Endothelial cell of umbilical vein (primary cell): ENCODE data around the gene TSPAN15. TPM values are rescaled to one million over a fixed set of nuclear protein-coding genes. Genes with fewer than 3 reads are reported as not detected.

ENCODE experiments used
- BruUV-seq: library from RNA; stranded (reverse); fragments of 400-500 nt; replicated peaks from 2 replicates; lab custom pipeline; 2021; lab: Mats Ljungman, UMichigan
- CTCF ChIA-PET: fragments of 300-600, 350-600 bp; sonication (Branson Sonifier 250); formaldehyde crosslinking; loops from one replicate; lab custom pipeline; 2021; ENCODE audit warnings: antibody characterized with exemption, inconsistent platforms; lab: Charles Lee
- POLR2A ChIA-PET: fragments of 300-600, 350-600 bp; sonication (Branson Sonifier 250); formaldehyde crosslinking; loops from one replicate; lab custom pipeline; 2021; ENCODE audit warnings: antibody characterized with exemption, inconsistent platforms; lab: Charles Lee
- DNase-seq: peaks from one replicate; pipeline ENCODE4 v3.0.0-alpha.2; 2011; ENCODE audit warnings: low read depth, low spot score
- FAIRE-seq: peaks from 2 replicates; lab custom pipeline; 2011; peaks lifted over from hg19 to GRCh38; lab: Jason Lieb, UNC
- H2AFZ ChIP-seq: 2 replicates; pipeline ENCODE4 v1.6.0; 2012; ENCODE audit warnings: low read depth, low read length, control low read depth, inconsistent platforms
- H3K27ac ChIP-seq: 2 replicates; pipeline ENCODE4 v1.5.1; 2011; ENCODE audit warnings: low read depth, mild to moderate bottlenecking, control low read depth, low read length, moderate library complexity; ENCODE audit not compliant: insufficient read depth
- H3K27me3 ChIP-seq, 2 experiments: 2 replicates each; pipeline versions ENCODE4 v1.6.0 to v1.6.1; 2011; ENCODE audit warnings: low read length in 2 of 2, mixed read lengths in 1 of 2; ENCODE audit not compliant: control insufficient read depth in 2 of 2, insufficient read depth in 2 of 2
- H3K36me3 ChIP-seq, 2 experiments: 2 replicates in 1 of 2; 3 replicates in 1 of 2; pipeline ENCODE4 v1.5.1; 2011; ENCODE audit warnings: low read length in 2 of 2, mild to moderate bottlenecking in 1 of 2, moderate library complexity in 1 of 2; ENCODE audit not compliant: control insufficient read depth in 2 of 2, insufficient read depth in 2 of 2; ENCODE audit errors: extremely low read depth in 1 of 2
- H3K4me1 ChIP-seq: 3 replicates; pipeline ENCODE4 v1.5.1; 2011; ENCODE audit warnings: mild to moderate bottlenecking, low read length; ENCODE audit not compliant: control insufficient read depth, insufficient read depth; ENCODE audit errors: extremely low read depth
- H3K4me2 ChIP-seq: 2 replicates; pipeline ENCODE4 v1.6.1; 2011; ENCODE audit warnings: low read length, control low read depth, mixed read lengths; ENCODE audit not compliant: insufficient read depth
- H3K4me3 ChIP-seq, 3 experiments: fragments of 200-600 bp in 1 of 3; sonication (generic), shearing (Covaris generic) in 1 of 3; replicated peaks in 1 of 3; 2 replicates each; pipeline ENCODE4 v1.5.1; 2011 to 2016; ENCODE audit warnings: control low read depth in 3 of 3, low read length in 3 of 3, mild to moderate bottlenecking in 2 of 3, inconsistent platforms in 1 of 3, low read depth in 1 of 3, moderate library complexity in 1 of 3; ENCODE audit not compliant: insufficient read depth in 1 of 3
- H3K79me2 ChIP-seq: 2 replicates; pipeline ENCODE4 v1.6.0; 2012; ENCODE audit warnings: low read length, inconsistent platforms; ENCODE audit not compliant: control insufficient read depth, insufficient read depth
- H3K9ac ChIP-seq: replicated peaks from 2 replicates; pipeline ENCODE3; 2011; ENCODE audit warnings: low read length, control low read depth; ENCODE audit not compliant: insufficient read depth; ENCODE audit errors: extremely low read depth
- H3K9me1 ChIP-seq: replicated peaks from 3 replicates; pipeline ENCODE4 v1.6.0; 2011; ENCODE audit warnings: mild to moderate bottlenecking, low read length; ENCODE audit not compliant: control insufficient read depth, insufficient read depth; ENCODE audit errors: extremely low read depth
- H3K9me3 ChIP-seq: replicated peaks from 2 replicates; pipeline ENCODE4 v1.5.1; 2012; ENCODE audit warnings: low read length, inconsistent platforms; ENCODE audit not compliant: control insufficient read depth, insufficient read depth
- H4K20me1 ChIP-seq: replicated peaks from 2 replicates; pipeline ENCODE3; 2011; ENCODE audit warnings: mild to moderate bottlenecking, low read length; ENCODE audit not compliant: control insufficient read depth, insufficient read depth; ENCODE audit errors: extremely low read depth
- EZH2 ChIP-seq: IDR thresholded peaks from 2 replicates; pipeline ENCODE4 v1.6.1; 2012; ENCODE audit warnings: borderline replicate concordance, low read depth, mild to moderate bottlenecking, moderate library complexity, low read length, inconsistent platforms; ENCODE audit not compliant: severe bottlenecking
- FOS ChIP-seq: IDR thresholded peaks from 2 replicates; pipeline ENCODE4 v1.6.1; 2011; ENCODE audit warnings: mild to moderate bottlenecking, low read length, moderate library complexity, borderline replicate concordance; ENCODE audit not compliant: insufficient read depth
- GATA2 ChIP-seq: IDR thresholded peaks from 2 replicates; pipeline ENCODE4 v1.7.0; 2011; ENCODE audit warnings: low read depth, mild to moderate bottlenecking, moderate library complexity, mixed read lengths, low read length; ENCODE audit not compliant: insufficient read length, insufficient read depth
- JUN ChIP-seq: IDR thresholded peaks from 2 replicates; pipeline ENCODE4 v1.6.1; 2011; ENCODE audit warnings: borderline replicate concordance, low read depth; ENCODE audit not compliant: insufficient read length, insufficient read depth
- MYC ChIP-seq: IDR thresholded peaks from one replicate; pipeline ENCODE4 v1.6.1; 2011; ENCODE audit warnings: mild to moderate bottlenecking, low read depth, low read length
- POLR2A ChIP-seq: IDR thresholded peaks from 2 replicates; pipeline ENCODE4 v1.6.1; 2012; ENCODE audit warnings: low read depth, mild to moderate bottlenecking, control low read depth, low read length
- POLR2AphosphoS5 ChIP-seq: IDR thresholded peaks from 2 replicates; pipeline ENCODE4 v1.6.1; 2012; ENCODE audit warnings: low read depth, mild to moderate bottlenecking, control low read depth, low read length, moderate library complexity; ENCODE audit not compliant: insufficient read depth
- dilution Hi-C: fragments of 300-500 bp; cut with MboI; formaldehyde crosslinking; loops from one replicate; pipeline ENCODE4 v1.15.0; 2019; ENCODE audit warnings: low sequenced_read_pairs; ENCODE audit not compliant: extremely low pct_ligation_motif_present
- intact Hi-C: fragments of 100-400 bp; cut with micrococcal nuclease; formaldehyde crosslinking; loops from one replicate; pipeline ENCODE4 v1.10.0; 2022
- polyA plus RNA-seq, 4 experiments: library from polyadenylated mRNA; depleted of rRNA in 3 of 4; stranded (reverse) in 3 of 4; unstranded in 1 of 4; fragments of >200 nt; gene quantifications; 2 replicates each; pipeline versions ENCODE4 v1.2.1 to v1.2.3, GENCODE V29; 2011 to 2012; ENCODE audit warnings: missing spikeins in 1 of 4
- total RNA-seq: library from RNA; stranded (reverse); gene quantifications from 2 replicates; pipeline ENCODE4 v1.2.3, GENCODE V29; 2021
- TF ChIP-seq, protein P1 (sequence below), 2 donors: IDR thresholded peaks; 1 replicate in 1 of 2; 2 replicates in 1 of 2; pipeline ENCODE4 v1.5.1; 2011; ENCODE audit warnings: low read length in 2 of 2, mild to moderate bottlenecking in 2 of 2, moderate library complexity in 2 of 2, control low read depth in 1 of 2, inconsistent platforms in 1 of 2, low read depth in 1 of 2; ENCODE audit not compliant: insufficient read depth in 1 of 2; ENCODE audit errors: extremely low read depth in 1 of 2
- TF ChIP-seq, protein P2 (sequence below): IDR thresholded peaks from 2 replicates; pipeline ENCODE4 v1.6.1; 2011; ENCODE audit not compliant: insufficient read depth, insufficient read length

The TSPAN15 gene
- total and polyA plus RNA-seq, 2 donors (not counting 3 experiments of a cell fraction or from before 2014, with no cell fraction given), result 78.4 to 189 TPM

DNA sequence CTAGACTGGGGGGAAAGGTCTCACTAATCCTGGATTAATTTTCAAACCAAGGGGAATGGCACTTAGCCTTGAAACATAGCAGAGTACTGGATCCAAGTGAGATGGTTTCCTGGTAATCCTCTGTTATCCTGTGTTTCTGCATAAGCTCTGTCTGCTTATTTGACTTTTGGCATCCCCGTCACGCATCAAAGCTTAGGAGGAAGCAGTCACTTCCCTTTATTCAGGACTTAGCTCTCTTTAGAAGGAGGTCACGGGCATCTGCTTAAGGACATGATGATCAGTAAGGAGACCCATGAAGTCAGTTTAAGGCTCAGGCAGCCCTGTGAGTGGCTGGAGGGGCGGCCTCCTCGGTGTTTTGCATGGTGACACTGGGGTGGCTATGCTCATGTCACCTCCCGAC, 30.0 kb downstream of the TSPAN15 start:
- no peaks in the 10 kb centered on the region for H3K79me2 ChIP-seq
- no peak overlapping the region for H3K4me3 ChIP-seq
- POLR2A ChIA-PET, result no interaction called here
- no TSS peak for BruUV-seq
- H3K27me3 ChIP-seq, result no peaks in the 10 kb centered on the region
- peak; percentile 84 for FAIRE-seq
- H3K36me3 ChIP-seq, result peaks cover 4% of the 10 kb centered on the region in 2 experiments
- dilution Hi-C loops (no loop called here), intact Hi-C loops (loop anchor here (2.0 kb wide), 1 partner anchor 17 kb away; no protein-coding TSS in a partner anchor)
- H3K27ac ChIP-seq, result peak overlapping the region; percentile 22
- H3K9ac ChIP-seq, result no peak overlapping the region
- no peaks in the 10 kb centered on the region for H3K9me1 ChIP-seq
- peak overlapping the region; percentile 5 for H3K4me2 ChIP-seq
- H3K4me1 ChIP-seq, result peaks cover 45% of the 10 kb centered on the region
- CTCF ChIA-PET, result interaction anchor here (0.9 to 2.9 kb wide), 10 partner anchors 10 to 73 kb away, joined by 3 to 11 read pairs (median 6); no protein-coding TSS in a partner anchor
- no peak overlapping the region for H2AFZ ChIP-seq
- no peaks in the 10 kb centered on the region for H3K9me3 ChIP-seq
- TF ChIP-seq MYC, result no peak
- no peak for TF ChIP-seq JUN
- no peak for TF ChIP-seq POLR2AphosphoS5
- no peak for TF ChIP-seq POLR2A
- TF ChIP-seq GATA2, result no peak
- TF ChIP-seq, protein P1, sequence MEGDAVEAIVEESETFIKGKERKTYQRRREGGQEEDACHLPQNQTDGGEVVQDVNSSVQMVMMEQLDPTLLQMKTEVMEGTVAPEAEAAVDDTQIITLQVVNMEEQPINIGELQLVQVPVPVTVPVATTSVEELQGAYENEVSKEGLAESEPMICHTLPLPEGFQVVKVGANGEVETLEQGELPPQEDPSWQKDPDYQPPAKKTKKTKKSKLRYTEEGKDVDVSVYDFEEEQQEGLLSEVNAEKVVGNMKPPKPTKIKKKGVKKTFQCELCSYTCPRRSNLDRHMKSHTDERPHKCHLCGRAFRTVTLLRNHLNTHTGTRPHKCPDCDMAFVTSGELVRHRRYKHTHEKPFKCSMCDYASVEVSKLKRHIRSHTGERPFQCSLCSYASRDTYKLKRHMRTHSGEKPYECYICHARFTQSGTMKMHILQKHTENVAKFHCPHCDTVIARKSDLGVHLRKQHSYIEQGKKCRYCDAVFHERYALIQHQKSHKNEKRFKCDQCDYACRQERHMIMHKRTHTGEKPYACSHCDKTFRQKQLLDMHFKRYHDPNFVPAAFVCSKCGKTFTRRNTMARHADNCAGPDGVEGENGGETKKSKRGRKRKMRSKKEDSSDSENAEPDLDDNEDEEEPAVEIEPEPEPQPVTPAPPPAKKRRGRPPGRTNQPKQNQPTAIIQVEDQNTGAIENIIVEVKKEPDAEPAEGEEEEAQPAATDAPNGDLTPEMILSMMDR (IDR thresholded peaks at IDR 0.05; ENCODE audit: extremely low read depth in 1 of 2, insufficient read depth in 1 of 2, low read depth in 1 of 2, low read length in 2 of 2), result no peak
- TF ChIP-seq FOS, result no peak
- TF ChIP-seq, protein P2, sequence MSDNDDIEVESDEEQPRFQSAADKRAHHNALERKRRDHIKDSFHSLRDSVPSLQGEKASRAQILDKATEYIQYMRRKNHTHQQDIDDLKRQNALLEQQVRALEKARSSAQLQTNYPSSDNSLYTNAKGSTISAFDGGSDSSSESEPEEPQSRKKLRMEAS, result no peak
- no peak for TF ChIP-seq EZH2
- peak; percentile 67 for DNase-seq
- no peaks in the 10 kb centered on the region for H4K20me1 ChIP-seq
